ENCODE measurements around the gene ZNF341.

DNA sequence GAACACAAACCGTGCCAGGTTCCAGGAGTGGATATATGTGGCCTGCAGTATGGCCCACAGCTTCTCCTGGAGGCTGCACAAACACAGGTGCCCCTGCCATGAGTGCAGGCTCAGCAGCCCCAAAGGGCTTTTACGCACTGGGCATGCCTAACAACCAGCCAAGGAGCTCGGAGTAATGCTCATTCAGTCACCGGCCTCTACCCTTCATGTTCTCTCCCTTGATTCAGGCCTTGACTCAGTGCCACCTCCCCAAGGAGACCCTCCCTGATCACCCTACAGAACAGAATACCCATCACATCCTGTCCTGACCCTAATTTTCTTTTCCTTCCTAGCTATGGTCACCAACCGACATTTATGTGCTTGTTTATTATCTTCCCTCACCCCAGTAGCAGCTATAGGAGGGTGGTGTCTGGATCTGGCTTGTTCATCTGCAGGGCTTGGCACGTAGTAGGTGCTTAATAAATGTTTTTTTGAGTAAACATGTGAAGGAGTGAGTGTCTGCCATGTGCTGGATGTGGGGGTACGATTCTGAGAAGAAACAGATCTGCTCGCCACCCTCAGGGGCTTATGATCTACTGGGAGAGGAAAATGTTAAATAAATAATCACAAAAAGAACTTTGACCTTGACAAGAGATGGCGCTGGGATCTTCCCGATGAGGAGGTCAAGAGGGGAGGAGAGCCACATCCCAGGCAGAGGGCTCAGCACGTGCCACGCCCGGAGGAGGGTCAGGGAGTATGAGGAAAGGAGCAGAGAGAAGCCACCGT, 20.9 kb upstream of the ZNF341 start:
- TF ChIP-seq, protein P1, sequence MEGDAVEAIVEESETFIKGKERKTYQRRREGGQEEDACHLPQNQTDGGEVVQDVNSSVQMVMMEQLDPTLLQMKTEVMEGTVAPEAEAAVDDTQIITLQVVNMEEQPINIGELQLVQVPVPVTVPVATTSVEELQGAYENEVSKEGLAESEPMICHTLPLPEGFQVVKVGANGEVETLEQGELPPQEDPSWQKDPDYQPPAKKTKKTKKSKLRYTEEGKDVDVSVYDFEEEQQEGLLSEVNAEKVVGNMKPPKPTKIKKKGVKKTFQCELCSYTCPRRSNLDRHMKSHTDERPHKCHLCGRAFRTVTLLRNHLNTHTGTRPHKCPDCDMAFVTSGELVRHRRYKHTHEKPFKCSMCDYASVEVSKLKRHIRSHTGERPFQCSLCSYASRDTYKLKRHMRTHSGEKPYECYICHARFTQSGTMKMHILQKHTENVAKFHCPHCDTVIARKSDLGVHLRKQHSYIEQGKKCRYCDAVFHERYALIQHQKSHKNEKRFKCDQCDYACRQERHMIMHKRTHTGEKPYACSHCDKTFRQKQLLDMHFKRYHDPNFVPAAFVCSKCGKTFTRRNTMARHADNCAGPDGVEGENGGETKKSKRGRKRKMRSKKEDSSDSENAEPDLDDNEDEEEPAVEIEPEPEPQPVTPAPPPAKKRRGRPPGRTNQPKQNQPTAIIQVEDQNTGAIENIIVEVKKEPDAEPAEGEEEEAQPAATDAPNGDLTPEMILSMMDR (IDR thresholded peaks at IDR 0.05) = no peak
- TF ChIP-seq POLR2A (IDR thresholded peaks at IDR 0.05) = no peak
- no peak for TF ChIP-seq POLR2AphosphoS5 (IDR thresholded peaks at IDR 0.05)
- TF ChIP-seq EP300 (IDR thresholded peaks at IDR 0.05) = no peak

All from sigmoid colon (tissue), 4 donors.